ENCODE data around the gene ZMIZ1.

GRCh38 chr10:79209831-79210230 lies 141.1 kb downstream of the ZMIZ1 start:
- TF ChIP-seq POLR2A (IDR thresholded peaks at IDR 0.05) (no peak), CTCF (IDR thresholded peaks at IDR 0.05) (no peak)

Data from body of pancreas (tissue), 4 donors.